DOHH2 (cell line): ENCODE results near the gene SSPN.

ENCODE experiments used
- H3F3A ChIP-seq: fragments of 200-600 bp; sonication (generic), shearing (Covaris generic); 2 replicates; pipeline ENCODE4 v1.6.0; 2016; ENCODE audit warnings: antibody characterized with exemption, mild to moderate bottlenecking; ENCODE audit not compliant: control insufficient read depth, insufficient read depth
- H3K27ac ChIP-seq: fragments of 200-600 bp; sonication (generic); 2 replicates; pipeline ENCODE4 v1.5.1; 2014; ENCODE audit warnings: low read depth, mild to moderate bottlenecking, low read length, moderate library complexity
- H3K27me3 ChIP-seq: fragments of 200-600 bp; sonication (generic); 2 replicates; pipeline ENCODE4 v1.6.1; 2014; ENCODE audit warnings: mild to moderate bottlenecking, low read length, mixed read lengths; ENCODE audit not compliant: control insufficient read depth
- H3K36me3 ChIP-seq: fragments of 200-600 bp; sonication (generic); 2 replicates; pipeline ENCODE4 v1.6.1; 2014; ENCODE audit warnings: mild to moderate bottlenecking, low read length, moderate library complexity, mixed read lengths; ENCODE audit not compliant: control insufficient read depth
- H3K4me1 ChIP-seq: fragments of 200-600 bp; sonication (generic); 2 replicates; pipeline ENCODE4 v1.6.1; 2014; ENCODE audit warnings: mild to moderate bottlenecking, low read length, mixed read lengths; ENCODE audit not compliant: control insufficient read depth
- H3K4me2 ChIP-seq: fragments of 200-600 bp; sonication (generic); 2 replicates; pipeline ENCODE4 v1.6.0; 2014; ENCODE audit warnings: mild to moderate bottlenecking, low read length, moderate library complexity
- H3K4me3 ChIP-seq: fragments of 200-600 bp; sonication (generic); 2 replicates; pipeline ENCODE4 v1.5.1; 2014; ENCODE audit warnings: mild to moderate bottlenecking, low read length, mixed read lengths
- H3K79me2 ChIP-seq: fragments of 200-600 bp; sonication (generic); 2 replicates; pipeline ENCODE4 v1.6.1; 2014; ENCODE audit warnings: mild to moderate bottlenecking, low read length, mixed read lengths; ENCODE audit not compliant: control insufficient read depth
- H3K9me2 ChIP-seq: fragments of 200-600 bp; sonication (generic); replicated peaks from 2 replicates; pipeline ENCODE4 v1.6.1; 2014; ENCODE audit warnings: mild to moderate bottlenecking, low read length, mixed read lengths; ENCODE audit not compliant: control insufficient read depth
- H3K9me3 ChIP-seq: fragments of 200-600 bp; sonication (generic); 2 replicates; pipeline ENCODE4 v1.6.1; 2014; ENCODE audit warnings: antibody characterized with exemption, low read length, mixed read lengths; ENCODE audit not compliant: control insufficient read depth, insufficient read depth
- H4K20me1 ChIP-seq: fragments of 200-600 bp; sonication (generic); 2 replicates; pipeline ENCODE4 v1.6.0; 2014; ENCODE audit warnings: low read depth, mild to moderate bottlenecking, antibody characterized with exemption, low read length, moderate library complexity; ENCODE audit not compliant: control insufficient read depth, insufficient read depth
- EZH2phosphoT487 ChIP-seq: fragments of 200-600 bp; sonication (generic); IDR thresholded peaks from 2 replicates; pipeline ENCODE4 v1.6.1; 2017; ENCODE audit warnings: borderline replicate concordance, mild to moderate bottlenecking, antibody characterized with exemption, low read length, moderate library complexity, mixed read lengths
- TF ChIP-seq, protein P1 (sequence below): fragments of 200-600 bp; sonication (generic); IDR thresholded peaks from one replicate; pipeline ENCODE4 v1.5.1; 2014; ENCODE audit warnings: antibody characterized with exemption, mild to moderate bottlenecking, low read depth, low read length; ENCODE audit not compliant: poor library complexity, severe bottlenecking

SSPN gene

DNA sequence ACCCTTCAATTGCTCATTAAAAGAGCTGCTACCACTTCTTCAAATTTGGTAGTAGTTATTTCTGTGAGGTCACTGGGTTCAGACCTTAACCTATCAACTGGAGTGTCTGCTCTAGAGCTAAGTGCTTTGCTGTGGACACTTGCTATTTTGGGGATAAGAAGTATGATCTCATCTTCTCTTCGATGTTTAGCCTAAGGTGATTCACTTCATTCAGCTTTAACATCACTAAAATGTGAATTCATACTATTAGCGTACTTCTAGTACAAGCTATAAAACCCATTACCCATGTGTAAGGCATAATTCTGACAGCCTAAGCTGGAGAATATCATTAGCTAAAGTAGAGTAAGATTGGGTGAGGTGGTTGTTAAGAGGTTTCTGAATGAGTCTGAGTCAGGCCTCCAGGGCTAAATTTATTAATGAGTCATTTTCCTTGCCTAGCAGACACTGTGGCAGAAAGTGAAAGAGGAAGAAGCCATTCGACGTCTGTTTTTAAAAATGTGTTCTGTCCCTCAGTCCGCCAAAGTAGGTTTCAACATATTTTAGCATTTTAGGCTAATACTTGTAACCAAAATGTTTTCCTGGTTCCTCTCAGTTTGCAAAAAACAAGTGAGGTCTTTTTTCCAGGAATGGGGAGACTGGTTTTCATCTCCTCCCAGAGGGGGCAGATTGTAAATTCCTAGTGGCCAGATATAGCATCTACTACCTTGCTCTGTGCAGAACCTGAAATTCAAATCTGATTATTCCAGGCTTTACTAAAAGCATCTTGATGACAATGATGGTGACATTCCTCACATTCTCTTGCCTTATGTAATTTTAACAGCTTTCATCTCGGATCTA is 103.6 kb downstream of the SSPN start:
- no peak for TF ChIP-seq EZH2phosphoT487
- no peaks in the 10 kb centered on the region for H3K9me3 ChIP-seq
- peak overlapping the region; percentile 63 for H3K4me3 ChIP-seq
- H3K27me3 ChIP-seq = no peaks in the 10 kb centered on the region
- H3K79me2 ChIP-seq = no peaks in the 10 kb centered on the region
- no peaks in the 10 kb centered on the region for H4K20me1 ChIP-seq
- peaks cover 28% of the 10 kb centered on the region for H3K4me1 ChIP-seq
- H3K4me2 ChIP-seq = peak overlapping the region; percentile 80
- H3F3A ChIP-seq = peaks cover 7% of the 10 kb centered on the region
- peak overlapping the region; percentile 73 for H3K27ac ChIP-seq
- no peaks in the 10 kb centered on the region for H3K36me3 ChIP-seq
- no peaks in the 10 kb centered on the region for H3K9me2 ChIP-seq

GRCh38 chr12:26299751-26300150 is 104.4 kb downstream of the SSPN start:
- peak overlapping the region; percentile 80 for H3K4me2 ChIP-seq
- H3K9me3 ChIP-seq = no peaks in the 10 kb centered on the region
- TF ChIP-seq, protein P1, sequence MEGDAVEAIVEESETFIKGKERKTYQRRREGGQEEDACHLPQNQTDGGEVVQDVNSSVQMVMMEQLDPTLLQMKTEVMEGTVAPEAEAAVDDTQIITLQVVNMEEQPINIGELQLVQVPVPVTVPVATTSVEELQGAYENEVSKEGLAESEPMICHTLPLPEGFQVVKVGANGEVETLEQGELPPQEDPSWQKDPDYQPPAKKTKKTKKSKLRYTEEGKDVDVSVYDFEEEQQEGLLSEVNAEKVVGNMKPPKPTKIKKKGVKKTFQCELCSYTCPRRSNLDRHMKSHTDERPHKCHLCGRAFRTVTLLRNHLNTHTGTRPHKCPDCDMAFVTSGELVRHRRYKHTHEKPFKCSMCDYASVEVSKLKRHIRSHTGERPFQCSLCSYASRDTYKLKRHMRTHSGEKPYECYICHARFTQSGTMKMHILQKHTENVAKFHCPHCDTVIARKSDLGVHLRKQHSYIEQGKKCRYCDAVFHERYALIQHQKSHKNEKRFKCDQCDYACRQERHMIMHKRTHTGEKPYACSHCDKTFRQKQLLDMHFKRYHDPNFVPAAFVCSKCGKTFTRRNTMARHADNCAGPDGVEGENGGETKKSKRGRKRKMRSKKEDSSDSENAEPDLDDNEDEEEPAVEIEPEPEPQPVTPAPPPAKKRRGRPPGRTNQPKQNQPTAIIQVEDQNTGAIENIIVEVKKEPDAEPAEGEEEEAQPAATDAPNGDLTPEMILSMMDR = no peak
- TF ChIP-seq EZH2phosphoT487 = no peak
- H3K4me1 ChIP-seq = peaks cover 28% of the 10 kb centered on the region
- peak overlapping the region; percentile 63 for H3K4me3 ChIP-seq
- peak overlapping the region; percentile 73; the same call in 1 of the 2 replicates for H3K27ac ChIP-seq
- no peaks in the 10 kb centered on the region for H3K79me2 ChIP-seq
- H3F3A ChIP-seq = peaks cover 7% of the 10 kb centered on the region
- no peaks in the 10 kb centered on the region for H3K9me2 ChIP-seq
- no peaks in the 10 kb centered on the region for H3K36me3 ChIP-seq
- H3K27me3 ChIP-seq = no peaks in the 10 kb centered on the region
- no peaks in the 10 kb centered on the region for H4K20me1 ChIP-seq
